AG08396 (cell line): ENCODE data around the gene EYS.

Experiments used
- DNase-seq: peaks from one replicate; pipeline ENCODE4 v3.0.0; 2012; ENCODE audit warnings: low spot score, mixed read lengths

Gene EYS

GRCh38 chr6:63724721-63725120 lies 1982.3 kb downstream of the EYS start:
- DNase-seq, result no peak

DNA sequence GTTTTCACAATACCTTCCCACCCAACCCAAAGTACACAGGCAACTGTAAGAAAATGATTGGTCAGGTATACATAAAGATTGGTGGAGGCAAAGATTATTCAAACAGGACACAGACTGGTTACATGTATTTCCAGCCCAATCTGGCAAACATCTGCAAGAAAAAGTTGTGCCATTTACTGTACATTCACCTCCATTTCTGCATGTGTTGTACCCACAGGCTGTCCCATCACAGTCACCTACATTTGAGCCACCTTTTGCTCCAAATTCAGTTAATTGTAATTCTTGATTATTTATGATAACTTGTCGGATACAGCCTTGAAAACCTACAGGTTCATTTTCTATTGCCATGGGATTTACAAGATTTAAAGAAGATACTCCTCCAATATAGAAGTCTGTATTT lies 1985.8 kb downstream of the EYS start:
- no peak for DNase-seq

GRCh38 chr6:63716169-63716568 lies 1990.9 kb downstream of the EYS start:
- DNase-seq, result no peak

- DNase-seq, result no peak
Observed at GRCh38 chr6:63714091-63714490, 1992.9 kb downstream of the EYS start.

DNA sequence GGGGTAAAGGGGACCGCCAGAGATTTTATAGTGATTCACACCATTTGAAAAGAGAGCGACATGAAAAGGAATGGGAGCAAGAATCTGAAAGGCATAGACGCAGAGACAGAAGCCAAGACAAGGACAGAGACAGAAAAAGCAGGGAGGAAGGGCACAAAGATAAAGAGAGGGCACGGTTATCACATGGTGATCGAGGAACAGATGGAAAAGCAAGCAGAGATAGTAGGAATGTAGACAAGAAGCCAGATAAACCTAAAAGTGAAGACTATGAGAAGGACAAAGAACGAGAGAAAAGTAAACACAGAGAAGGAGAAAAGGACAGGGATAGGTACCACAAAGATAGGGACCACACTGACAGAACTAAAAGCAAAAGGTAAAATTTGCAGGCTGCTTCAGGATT lies 1993.7 kb downstream of the EYS start:
- no peak for DNase-seq

- DNase-seq, result no peak
Observed at GRCh38 chr6:63709148-63709547, 1997.9 kb downstream of the EYS start.

GRCh38 chr6:63708631-63709030 lies 1998.4 kb downstream of the EYS start:
- DNase-seq, result no peak

DNA sequence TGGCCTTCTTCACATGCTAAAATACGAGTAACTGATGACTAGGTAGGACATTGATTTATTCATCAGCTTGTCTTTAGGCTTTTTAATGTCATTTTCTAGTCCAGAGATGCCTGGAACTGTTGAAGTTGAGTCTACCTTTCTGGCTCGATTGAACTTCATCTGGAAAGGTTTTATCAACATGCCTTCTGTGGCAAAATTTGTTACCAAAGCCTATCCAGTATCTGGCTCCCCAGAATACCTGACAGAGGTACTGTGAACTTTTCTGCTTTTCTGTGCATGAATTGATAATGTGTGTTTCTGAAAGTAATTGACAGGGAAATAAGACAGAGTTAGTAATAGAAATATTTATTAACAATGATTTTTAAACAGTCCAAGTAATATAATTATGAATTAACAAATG lies 2000.4 kb downstream of the EYS start:
- no peak for DNase-seq

DNA sequence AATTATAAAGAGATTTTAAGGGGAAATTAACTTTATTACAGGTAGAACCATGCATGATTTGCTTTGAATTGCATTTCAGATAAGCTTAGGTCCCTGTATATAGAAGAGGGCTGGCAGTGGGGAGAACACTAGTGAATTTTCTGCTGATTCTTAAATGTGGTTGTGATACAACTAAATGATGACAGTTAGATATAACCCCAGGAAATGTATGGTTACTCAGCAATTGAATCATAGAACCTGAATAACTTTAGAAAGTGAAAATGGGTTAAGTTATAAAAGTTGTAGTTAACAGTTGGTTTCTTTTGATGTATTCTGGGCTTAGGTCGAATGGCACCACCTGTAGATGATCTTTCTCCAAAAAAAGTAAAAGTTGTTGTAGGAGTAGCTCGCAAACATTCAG lies 2001.3 kb downstream of the EYS start:
- DNase-seq, result no peak

GRCh38 chr6:63690221-63690620 lies 2016.8 kb downstream of the EYS start:
- DNase-seq, result no peak

DNA sequence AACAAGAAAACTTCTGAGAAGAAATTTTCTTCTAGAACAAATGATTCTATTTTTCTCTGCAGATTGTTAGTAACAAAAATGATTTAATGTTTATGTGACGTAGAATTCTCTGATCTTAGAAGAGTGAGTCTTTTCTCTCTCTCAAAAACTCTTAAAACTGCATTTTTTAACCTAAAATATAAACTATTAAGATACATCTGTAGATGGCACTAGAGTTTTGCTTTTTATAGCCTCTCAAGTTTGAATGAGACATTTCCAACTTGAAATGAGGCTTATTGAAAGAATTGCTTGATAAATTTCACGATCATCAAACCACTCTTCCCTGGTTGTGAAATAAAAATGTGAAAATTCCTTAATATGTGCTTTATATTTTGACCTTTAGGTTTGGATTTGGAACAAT lies 2017.6 kb downstream of the EYS start:
- no peak for DNase-seq

DNA sequence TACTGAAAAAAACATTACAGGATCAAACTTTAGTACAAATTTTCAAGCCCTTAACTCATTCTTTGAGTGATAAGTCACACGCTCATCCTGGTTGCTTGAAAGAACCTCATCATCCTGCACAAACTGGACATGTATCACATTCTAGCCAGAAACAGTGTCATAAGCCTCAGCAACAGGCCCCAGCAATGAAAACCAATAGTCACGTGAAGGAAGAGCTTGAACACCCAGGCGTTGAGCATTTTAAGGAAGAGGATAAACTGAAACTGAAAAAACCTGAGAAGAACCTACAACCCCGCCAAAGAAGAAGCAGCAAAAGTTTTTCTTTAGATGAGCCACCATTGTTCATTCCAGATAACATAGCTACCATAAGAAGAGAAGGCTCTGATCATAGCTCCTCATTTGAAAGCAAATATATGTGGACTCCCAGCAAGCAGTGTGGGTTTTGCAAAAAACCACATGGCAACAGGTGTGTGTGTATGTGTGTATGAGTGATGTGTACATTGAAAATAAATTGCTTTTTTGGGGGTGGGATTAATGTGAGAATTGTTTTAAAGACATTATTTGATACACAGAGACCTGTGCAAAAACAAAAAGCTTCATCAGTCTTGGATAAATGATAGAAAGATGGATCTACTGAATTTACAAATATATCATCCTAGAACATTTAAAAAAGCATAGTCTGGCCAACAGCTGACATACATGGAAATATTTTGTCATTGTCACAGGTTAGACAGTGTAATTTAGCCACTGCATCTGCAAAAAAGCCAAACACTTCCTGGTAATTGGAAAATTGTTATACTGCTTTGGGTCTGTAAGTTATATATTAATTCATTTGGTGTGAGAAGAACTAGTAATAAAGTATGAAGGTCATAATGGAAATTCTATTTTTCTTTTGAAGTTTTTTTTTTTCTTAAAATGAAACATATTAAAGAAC lies 2021.3 kb downstream of the EYS start:
- no peak for DNase-seq

DNA sequence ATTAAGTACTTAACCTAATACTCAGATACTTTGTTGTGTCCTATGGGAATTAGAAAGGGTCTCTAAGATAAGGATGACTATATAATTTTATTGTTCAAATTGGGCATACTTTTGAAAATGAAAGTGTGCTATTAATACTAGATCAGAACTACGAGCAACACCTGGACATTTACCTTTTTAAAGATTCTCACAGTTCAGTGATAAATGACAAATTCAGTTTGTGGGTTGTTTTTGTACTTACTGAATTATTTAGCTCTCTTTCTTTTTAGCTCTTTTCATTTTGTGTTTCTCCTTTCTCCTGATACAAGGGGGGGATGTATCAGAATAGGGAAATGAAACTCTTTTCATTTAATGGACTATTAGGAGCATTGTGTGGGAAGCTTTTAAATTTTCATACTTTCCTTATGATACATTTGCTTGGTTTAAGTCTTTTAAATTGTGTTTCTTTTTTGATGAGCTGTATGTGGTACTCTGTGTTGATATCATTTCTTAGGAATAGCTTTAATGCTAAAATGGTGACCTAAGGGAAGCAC lies 2023.9 kb downstream of the EYS start:
- no peak for DNase-seq

DNA sequence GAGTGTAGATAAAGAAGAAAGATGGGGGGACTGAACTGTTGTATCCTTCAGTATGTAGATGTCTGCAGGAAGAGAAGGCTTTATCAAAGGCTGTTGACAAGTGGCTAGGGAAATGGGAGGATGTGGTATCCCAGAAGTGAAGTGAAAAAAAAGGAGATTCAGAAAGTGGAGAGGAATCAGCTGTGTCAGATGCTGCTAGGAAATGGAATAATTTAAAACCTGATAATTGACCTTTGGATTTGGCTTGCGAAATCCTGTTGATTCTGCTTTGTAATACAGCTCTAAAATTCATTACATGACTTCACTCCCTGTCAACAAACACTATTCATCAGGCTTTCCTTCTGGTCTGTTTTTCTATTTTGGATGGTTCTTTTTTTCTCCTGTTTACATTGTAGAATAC lies 2029.7 kb downstream of the EYS start:
- DNase-seq, result no peak

- no peak for DNase-seq
Observed at GRCh38 chr6:63676412-63677114, 2030.5 kb downstream of the EYS start.

- DNase-seq, result no peak
Observed at GRCh38 chr6:63675138-63675537, 2031.9 kb downstream of the EYS start.

GRCh38 chr6:63674635-63675034 lies 2032.4 kb downstream of the EYS start:
- no peak for DNase-seq

- no peak for DNase-seq
Observed at GRCh38 chr6:63673692-63674091, 2033.3 kb downstream of the EYS start.

GRCh38 chr6:63672582-63673129 lies 2034.4 kb downstream of the EYS start:
- DNase-seq, result no peak

DNA sequence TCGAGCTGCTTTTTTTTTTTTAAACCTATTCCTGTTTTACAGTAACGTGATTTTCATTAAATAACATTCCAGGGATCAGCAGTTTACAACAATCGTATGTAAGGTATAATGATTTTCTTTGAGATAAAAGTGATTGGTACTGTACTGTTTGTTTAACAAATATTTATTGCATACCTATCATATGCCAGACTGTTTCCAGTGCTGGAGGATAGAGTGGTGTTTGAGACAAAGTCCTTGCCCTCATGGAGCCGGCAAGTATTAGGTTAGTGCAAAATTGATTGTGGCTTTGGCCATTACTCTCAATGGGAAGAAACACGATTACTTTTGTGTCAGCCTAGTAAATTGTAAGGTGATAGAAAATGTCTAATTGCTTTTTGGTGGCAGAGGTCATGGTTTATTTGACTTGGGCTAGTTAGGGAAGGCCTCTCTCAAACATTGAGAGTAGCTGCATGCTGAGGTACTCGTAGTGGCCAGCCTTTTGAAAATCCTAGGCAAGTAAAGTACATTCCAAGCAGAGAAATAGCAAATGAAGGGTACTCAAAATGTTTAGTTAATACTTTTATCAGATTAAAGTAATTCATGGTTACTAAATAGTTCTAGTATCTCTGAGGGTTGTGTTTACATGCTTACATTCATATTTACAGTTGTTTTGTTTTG lies 2035.8 kb downstream of the EYS start:
- no peak for DNase-seq
